Nephron (organoid): ENCODE measurements around the gene TGFA.

Source experiments
- H3K27ac Mint-ChIP-seq, 3 experiments: 2 replicates each; pipeline ENCODE4 v1.8.0; 2020; ENCODE audit warnings: mixed read lengths in 3 of 3, mild to moderate bottlenecking in 2 of 3, moderate library complexity in 1 of 3
- H3K27me3 Mint-ChIP-seq: 2 replicates; pipeline ENCODE4 v1.8.0; 2021; ENCODE audit warnings: low read depth, mild to moderate bottlenecking, moderate library complexity, mixed read lengths
- H3K36me3 Mint-ChIP-seq: 2 replicates; pipeline ENCODE4 v1.8.0; 2020; ENCODE audit warnings: low read depth, mixed read lengths
- H3K4me1 Mint-ChIP-seq: 2 replicates; pipeline ENCODE4 v1.8.0; 2020; ENCODE audit warnings: mixed read lengths
- H3K4me3 Mint-ChIP-seq, 3 experiments: 2 replicates each; pipeline ENCODE4 v1.8.0; 2020; ENCODE audit warnings: mild to moderate bottlenecking in 3 of 3, mixed read lengths in 3 of 3, moderate library complexity in 2 of 3
- H3K9me3 Mint-ChIP-seq: 2 replicates; pipeline ENCODE4 v1.8.0; 2020; ENCODE audit warnings: mixed read lengths
- CTCF ChIP-seq, 3 experiments: fragments of 200-600 bp; sonication (generic); IDR thresholded peaks; one replicate each; pipeline ENCODE4 v1.5.0; 2021; ENCODE audit warnings: antibody characterized with exemption in 3 of 3; ENCODE audit not compliant: unreplicated experiment in 3 of 3

Gene TGFA

GRCh38 chr2:70420143-70420542 is 133.5 kb downstream of the TGFA start:
- Mint-ChIP-seq H3K4me1 (no peaks in the 10 kb centered on the region), H3K27ac (no peak overlapping the region), H3K4me3 (no peak overlapping the region), H3K27me3 (peaks cover 18% of the 10 kb centered on the region), H3K36me3 (no peaks in the 10 kb centered on the region), H3K9me3 (no peaks in the 10 kb centered on the region)
- TF ChIP-seq CTCF (IDR thresholded peaks at IDR 0.05; ENCODE audit: unreplicated experiment in 3 of 3): no peak

GRCh38 chr2:70418514-70418913 is 135.1 kb downstream of the TGFA start:
- no peak for TF ChIP-seq CTCF (IDR thresholded peaks at IDR 0.05; ENCODE audit: unreplicated experiment in 3 of 3)
- Mint-ChIP-seq H3K27me3 (peaks cover 13% of the 10 kb centered on the region), H3K4me1 (no peaks in the 10 kb centered on the region), H3K36me3 (no peaks in the 10 kb centered on the region), H3K9me3 (no peaks in the 10 kb centered on the region), H3K4me3 (no peak overlapping the region), H3K27ac (no peak overlapping the region)

GRCh38 chr2:70417011-70417410 is 136.6 kb downstream of the TGFA start:
- no peaks in the 10 kb centered on the region for H3K9me3 Mint-ChIP-seq
- no peak overlapping the region for H3K4me3 Mint-ChIP-seq
- no peak for TF ChIP-seq CTCF (IDR thresholded peaks at IDR 0.05; ENCODE audit: unreplicated experiment in 3 of 3)
- H3K36me3 Mint-ChIP-seq: no peaks in the 10 kb centered on the region
- peaks cover 18% of the 10 kb centered on the region for H3K27me3 Mint-ChIP-seq
- H3K27ac Mint-ChIP-seq: no peak overlapping the region
- H3K4me1 Mint-ChIP-seq: no peaks in the 10 kb centered on the region

GRCh38 chr2:70412294-70413070 is 141.1 kb downstream of the TGFA start:
- peak overlapping the region; percentile 49 to 60 (median 57) for H3K27ac Mint-ChIP-seq
- no peaks in the 10 kb centered on the region for H3K4me1 Mint-ChIP-seq
- no peak overlapping the region for H3K4me3 Mint-ChIP-seq
- TF ChIP-seq CTCF (IDR thresholded peaks at IDR 0.05; ENCODE audit: unreplicated experiment in 3 of 3): no peak
- H3K9me3 Mint-ChIP-seq: no peaks in the 10 kb centered on the region
- no peaks in the 10 kb centered on the region for H3K36me3 Mint-ChIP-seq
- H3K27me3 Mint-ChIP-seq: peaks cover 31% of the 10 kb centered on the region

- H3K9me3 Mint-ChIP-seq: peaks cover 7% of the 10 kb centered on the region
- peak overlapping the region; percentile 4 to 57 (median 49) for H3K27ac Mint-ChIP-seq
- TF ChIP-seq CTCF (IDR thresholded peaks at IDR 0.05; ENCODE audit: unreplicated experiment in 3 of 3): no peak
- no peaks in the 10 kb centered on the region for H3K36me3 Mint-ChIP-seq
- H3K4me1 Mint-ChIP-seq: no peaks in the 10 kb centered on the region
- no peak overlapping the region for H3K4me3 Mint-ChIP-seq
- H3K27me3 Mint-ChIP-seq: peaks cover 31% of the 10 kb centered on the region
Measured at GRCh38 chr2:70411483-70412125, 142.0 kb downstream of the TGFA start.
